ENCODE results near the gene SETDB1. TPM values are rescaled to one million over a fixed set of nuclear protein-coding genes. Genes with fewer than 3 reads are reported as not detected.
A peak's percentile ranks its signal among the peaks of the same experiment; 100 is the strongest.
"Not testable (repeated sequence)": the region's sequence is repeated elsewhere in the genome, so short reads cannot be mapped to it uniquely, and the experiment has no call there.

SETDB1 gene
- total RNA-seq (37.8 and 69.9 TPM in 2 replicates), polyA plus RNA-seq (20.1 and 23.7 TPM in 2 replicates)

GRCh38 chr1:150926097-150926741, at the start of gene SETDB1:
TSS of gene SETDB1 (plus strand) at chr1:150926363. CDS start at chr1:150927715, 1,352 bp downstream.
- Histone ChIP-seq H3K9me3 (ENCODE audit: low read depth) (no peaks in the 10 kb centered on the region), H3K4me3 (peak within 1 kb of the TSS; percentile 74), H3K4me1 (ENCODE audit: low read depth) (no peaks in the 10 kb centered on the region), H3K27ac (peak within 1 kb of the TSS; percentile 94), H3K27me3 (no peaks in the 10 kb centered on the region), H3K36me3 (peaks cover 20% of the 10 kb centered on the region)
- peak; percentile 97 to 98 for DNase-seq (ENCODE audit: low read depth in 1 of 2, low spot score in 1 of 2)
- TF ChIP-seq CTCF (IDR thresholded peaks at IDR 0.05; ENCODE audit: low read depth, low read length): no peak

GRCh38 chr1:150878931-150879330, 47.2 kb upstream of the SETDB1 start:
- not testable (repeated sequence) for H3K9me3 ChIP-seq (ENCODE audit: low read depth); H3K27me3 ChIP-seq; H3K4me1 ChIP-seq (ENCODE audit: low read depth); H3K4me3 ChIP-seq; H3K36me3 ChIP-seq; H3K27ac ChIP-seq; DNase-seq (ENCODE audit: low read depth in 1 of 2, low spot score in 1 of 2)

- Histone ChIP-seq H3K9me3 (ENCODE audit: low read depth) (no peaks in the 10 kb centered on the region), H3K27me3 (no peaks in the 10 kb centered on the region), H3K4me1 (ENCODE audit: low read depth) (no peaks in the 10 kb centered on the region), H3K27ac (no peak overlapping the region), H3K4me3 (no peak overlapping the region), H3K36me3 (no peaks in the 10 kb centered on the region)
- no peak for TF ChIP-seq CTCF (IDR thresholded peaks at IDR 0.05; ENCODE audit: low read depth, low read length)
- peak in 1 of 2 donors; percentile 97 for DNase-seq (ENCODE audit: low read depth in 1 of 2, low spot score in 1 of 2)
Observed at GRCh38 chr1:150881331-150882070, 44.7 kb upstream of the SETDB1 start.

- not testable (repeated sequence) for H3K27me3 ChIP-seq; H3K9me3 ChIP-seq (ENCODE audit: low read depth); H3K4me1 ChIP-seq (ENCODE audit: low read depth); H3K4me3 ChIP-seq; H3K36me3 ChIP-seq; H3K27ac ChIP-seq; DNase-seq (ENCODE audit: low read depth in 1 of 2, low spot score in 1 of 2)
Observed at GRCh38 chr1:150883121-150883520, 43.0 kb upstream of the SETDB1 start.

- TF ChIP-seq CTCF (IDR thresholded peaks at IDR 0.05; ENCODE audit: low read depth, low read length): no peak
- H3K4me3 ChIP-seq: no peak within 1 kb of the TSS
- no peak within 1 kb of the TSS for H3K27ac ChIP-seq
- DNase-seq (ENCODE audit: low read depth in 1 of 2, low spot score in 1 of 2): peak; percentile 8 to 81
- H3K36me3 ChIP-seq: no peaks in the 10 kb centered on the region
- no peaks in the 10 kb centered on the region for H3K27me3 ChIP-seq
- no peaks in the 10 kb centered on the region for H3K4me1 ChIP-seq (ENCODE audit: low read depth)
- H3K9me3 ChIP-seq (ENCODE audit: low read depth): no peaks in the 10 kb centered on the region
Observed at GRCh38 chr1:150887018-150887417, 39.1 kb upstream of the SETDB1 start, which contains the start of gene CTXND2. TSS of gene CTXND2 (plus strand) at chr1:150887136. CDS start at chr1:150912315, 25,179 bp downstream.

- TF ChIP-seq CTCF (IDR thresholded peaks at IDR 0.05; ENCODE audit: low read depth, low read length): no peak
- H3K36me3 ChIP-seq: no peaks in the 10 kb centered on the region
Observed at GRCh38 chr1:150888727-150889126, 37.4 kb upstream of the SETDB1 start.

More at GRCh38 chr1:150888727-150889126, 37.4 kb upstream of the SETDB1 start:
- no peak for DNase-seq (ENCODE audit: low read depth in 1 of 2, low spot score in 1 of 2)
- Histone ChIP-seq H3K27me3 (no peaks in the 10 kb centered on the region), H3K4me1 (ENCODE audit: low read depth) (no peaks in the 10 kb centered on the region), H3K9me3 (ENCODE audit: low read depth) (no peaks in the 10 kb centered on the region), H3K4me3 (no peak overlapping the region), H3K27ac (no peak overlapping the region)

All from cardiac muscle cell (in vitro differentiated cells and primary cell).